Gastrocnemius medialis (tissue), 4 donors: ENCODE measurements around the gene EVI2A.

ENCODE experiments used
- CTCF ChIP-seq, 5 experiments: fragments of 450-650 bp in 3 of 5; fragments of 200-600 bp in 2 of 5; sonication (generic) in 2 of 5; IDR thresholded peaks in 4 of 5; conservative IDR thresholded peaks in 1 of 5; 1 replicate in 4 of 5; 2 replicates in 1 of 5; pipeline ENCODE4 v1.5.1; 2016 to 2019; ENCODE audit warnings: antibody characterized with exemption in 5 of 5, mild to moderate bottlenecking in 3 of 5, moderate library complexity in 3 of 5
- POLR2A ChIP-seq, 2 donors: fragments of 450-650 bp; IDR thresholded peaks; one replicate each; pipeline ENCODE4 v1.6.1; 2017; ENCODE audit warnings: antibody characterized with exemption in 2 of 2, mild to moderate bottlenecking in 2 of 2, moderate library complexity in 2 of 2

DNA sequence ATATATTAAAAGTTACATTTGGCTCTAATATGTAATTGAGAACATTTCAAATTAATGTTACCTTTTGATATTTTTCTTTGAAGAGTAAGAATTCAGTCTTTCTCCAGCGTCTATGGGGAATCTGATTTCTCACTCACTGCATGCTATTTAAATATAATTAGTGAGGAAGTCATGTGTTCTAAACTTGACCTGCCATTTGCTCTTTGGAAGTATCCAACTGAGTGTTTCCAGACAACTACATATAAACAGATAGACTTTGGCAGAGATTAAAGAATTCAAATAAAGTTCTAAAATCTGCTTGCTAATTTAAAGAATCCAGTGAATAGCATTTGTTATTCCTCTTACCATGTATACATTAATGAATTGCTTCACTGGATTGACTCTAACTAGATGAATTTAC lies 47.9 kb downstream of the EVI2A start:
- TF ChIP-seq CTCF (IDR thresholded peaks at IDR 0.05 in 4 of 5, conservative IDR thresholded peaks at IDR 0.05 in 1 of 5): no peak
- no peak for TF ChIP-seq POLR2A (IDR thresholded peaks at IDR 0.05)
